ENCODE measurements around the gene HAAO. TPM values are rescaled to one million over a fixed set of nuclear protein-coding genes. Genes with fewer than 3 reads are reported as not detected.
A peak's percentile ranks its signal among the peaks of the same experiment; 100 is the strongest.

Gene HAAO
- total and polyA plus RNA-seq, 2 of the 13 experiments (the other 11 are each of a cell fraction or from before 2014, with no cell fraction given), result 36.1 to 42.7 TPM

GRCh38 chr2:42792583-42793333 lies at the start of gene HAAO (continued):
- TF ChIP-seq ZNF512 (CRISPR knock-in tag; IDR thresholded peaks at IDR 0.05), result no peak
- no peak for TF ChIP-seq ZNF646 (CRISPR knock-in tag; IDR thresholded peaks at IDR 0.05)
- no peak for TF ChIP-seq ATF5 (CRISPR knock-in tag; IDR thresholded peaks at IDR 0.05; ENCODE audit: low read depth)
- peak; percentile 98 for TF ChIP-seq ZNF670 (CRISPR knock-in tag; IDR thresholded peaks at IDR 0.05; ENCODE audit: borderline replicate concordance)
- TF ChIP-seq ZNF724P (CRISPR knock-in tag; IDR thresholded peaks at IDR 0.05; ENCODE audit: borderline replicate concordance), result peak; percentile 98; the same call in 1 of the 2 replicates
- TF ChIP-seq ARID4A (CRISPR knock-in tag; IDR thresholded peaks at IDR 0.05; ENCODE audit: borderline replicate concordance), result peak; percentile 95
- peak; percentile 67; the same call in 1 of the 2 replicates for TF ChIP-seq NR2F2 (IDR thresholded peaks at IDR 0.05; ENCODE audit: borderline replicate concordance, low read depth)
- peak; percentile 89 for TF ChIP-seq ZNF780A (CRISPR knock-in tag; IDR thresholded peaks at IDR 0.05)
- TF ChIP-seq RCOR2 (CRISPR knock-in tag; IDR thresholded peaks at IDR 0.05), result peak; percentile 86
- TF ChIP-seq ZNF615 (CRISPR knock-in tag; IDR thresholded peaks at IDR 0.05; ENCODE audit: borderline replicate concordance), result peak; percentile 96; the same call in 1 of the 2 replicates
- TF ChIP-seq ZNF598 (CRISPR knock-in tag; IDR thresholded peaks at IDR 0.05; ENCODE audit: borderline replicate concordance), result peak; percentile 98
- TF ChIP-seq ZNF362 (CRISPR knock-in tag; IDR thresholded peaks at IDR 0.05; ENCODE audit: borderline replicate concordance), result peak; percentile 79; the same call in 1 of the 2 replicates
- TF ChIP-seq AKAP8 (CRISPR knock-in tag; IDR thresholded peaks at IDR 0.05), result peak; percentile 93; the same call in 1 of the 2 replicates
